MM.1S (cell line): ENCODE measurements around the gene NPTX1.

Experiments used
- DNase-seq: peaks from one replicate; pipeline ENCODE4 v3.0.0-alpha.2; 2015
- H2AFZ ChIP-seq: fragments of 300-600 bp; sonication (generic); 2 replicates; pipeline ENCODE4 v1.6.0; 2016; ENCODE audit warnings: antibody characterized with exemption, low read length
- H3F3A ChIP-seq: fragments of 300-600 bp; sonication (generic); 2 replicates; pipeline ENCODE4 v1.6.1; 2016; ENCODE audit warnings: mild to moderate bottlenecking, antibody characterized with exemption, low read length, moderate library complexity, mixed read lengths; ENCODE audit not compliant: insufficient read depth
- H3K27ac ChIP-seq: fragments of 300-600 bp; sonication (generic); 2 replicates; pipeline ENCODE4 v1.5.1; 2016; ENCODE audit warnings: mild to moderate bottlenecking, low read length
- H3K27me3 ChIP-seq: fragments of 300-600 bp; sonication (generic); replicated peaks from 2 replicates; pipeline ENCODE4 v1.6.0; 2016; ENCODE audit warnings: low read length; ENCODE audit not compliant: insufficient read depth
- H3K36me3 ChIP-seq: fragments of 300-600 bp; sonication (generic); replicated peaks from 2 replicates; pipeline ENCODE4 v1.6.1; 2016; ENCODE audit warnings: mild to moderate bottlenecking, low read length, mixed read lengths; ENCODE audit not compliant: insufficient read depth
- H3K4me1 ChIP-seq: fragments of 300-600 bp; sonication (generic); 2 replicates; pipeline ENCODE4 v1.6.1; 2016; ENCODE audit warnings: low read length, mixed read lengths
- H3K4me2 ChIP-seq: fragments of 300-600 bp; sonication (generic); 2 replicates; pipeline ENCODE4 v1.6.0; 2016; ENCODE audit warnings: low read depth, low read length
- H3K4me3 ChIP-seq: fragments of 300-600 bp; sonication (generic); 2 replicates; pipeline ENCODE4 v1.5.1; 2016; ENCODE audit warnings: low read length, mixed read lengths
- H3K79me2 ChIP-seq: fragments of 300-600 bp; sonication (generic); 2 replicates; pipeline ENCODE4 v1.6.1; 2016; ENCODE audit warnings: mixed run types, low read length, mixed read lengths
- H3K9ac ChIP-seq: fragments of 300-600 bp; sonication (generic); 2 replicates; pipeline ENCODE4 v1.6.1; 2016; ENCODE audit warnings: low read length, mixed read lengths
- H3K9me2 ChIP-seq: fragments of 300-600 bp; sonication (generic); replicated peaks from 2 replicates; pipeline ENCODE4 v1.6.1; 2016; ENCODE audit warnings: mild to moderate bottlenecking, low read length, mixed read lengths; ENCODE audit not compliant: insufficient read depth
- H3K9me3 ChIP-seq: fragments of 300-600 bp; sonication (generic); replicated peaks from 2 replicates; pipeline ENCODE4 v1.6.1; 2016; ENCODE audit warnings: mild to moderate bottlenecking, low read length, mixed read lengths; ENCODE audit not compliant: insufficient read depth
- H4K20me1 ChIP-seq: fragments of 300-600 bp; sonication (generic); 2 replicates; pipeline ENCODE4 v1.6.1; 2016; ENCODE audit warnings: mild to moderate bottlenecking, low read length, moderate library complexity, mixed read lengths; ENCODE audit not compliant: insufficient read depth
- EZH2 ChIP-seq: fragments of 300-600 bp; sonication (generic); optimal IDR thresholded peaks from 2 replicates; pipeline ENCODE3; 2017; ENCODE audit warnings: low read depth, mild to moderate bottlenecking, antibody characterized with exemption, low read length, mixed read lengths
- EZH2phosphoT487 ChIP-seq: fragments of 300-600 bp; sonication (generic); IDR thresholded peaks from 2 replicates; pipeline ENCODE4 v1.6.1; 2018; ENCODE audit warnings: antibody characterized with exemption, low read length
- TF ChIP-seq, protein P1 (sequence below): fragments of 300-600 bp; sonication (generic); IDR thresholded peaks from 2 replicates; pipeline ENCODE4 v1.5.1; 2016; ENCODE audit warnings: antibody characterized with exemption, low read length, mixed read lengths

Gene NPTX1

DNA sequence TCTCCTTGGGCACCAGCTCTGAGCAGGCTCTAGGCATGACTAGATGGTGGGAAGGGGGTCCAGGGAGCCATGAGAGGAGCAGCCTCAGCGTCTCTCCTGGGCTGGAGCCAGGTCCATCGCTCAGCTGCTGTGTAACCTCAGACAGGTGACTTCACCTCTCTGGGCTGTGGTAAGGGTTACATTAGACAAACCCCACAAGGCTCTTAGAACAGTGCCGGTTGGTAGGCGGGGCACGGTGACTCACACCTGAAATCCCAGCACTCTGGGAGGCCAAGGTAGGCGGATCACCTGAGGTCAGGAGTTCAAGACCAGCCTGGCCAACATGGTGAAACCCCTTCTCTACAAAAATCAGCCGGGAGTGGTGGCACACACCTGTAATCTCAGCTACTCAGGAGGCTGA is 18.1 kb upstream of the NPTX1 start:
- Histone ChIP-seq H3K36me3 (no peaks in the 10 kb centered on the region), H3K4me2 (no peak overlapping the region), H3K9ac (no peak overlapping the region), H3K27ac (no peak overlapping the region), H3K9me2 (no peaks in the 10 kb centered on the region), H3K27me3 (peaks cover 78% of the 10 kb centered on the region), H3K79me2 (no peaks in the 10 kb centered on the region), H4K20me1 (no peaks in the 10 kb centered on the region), H3K9me3 (no peaks in the 10 kb centered on the region), H2AFZ (no peak overlapping the region), H3K4me1 (no peaks in the 10 kb centered on the region), H3F3A (no peaks in the 10 kb centered on the region), H3K4me3 (no peak overlapping the region)
- TF ChIP-seq EZH2 (no peak), EZH2phosphoT487 (no peak)
- TF ChIP-seq, protein P1, sequence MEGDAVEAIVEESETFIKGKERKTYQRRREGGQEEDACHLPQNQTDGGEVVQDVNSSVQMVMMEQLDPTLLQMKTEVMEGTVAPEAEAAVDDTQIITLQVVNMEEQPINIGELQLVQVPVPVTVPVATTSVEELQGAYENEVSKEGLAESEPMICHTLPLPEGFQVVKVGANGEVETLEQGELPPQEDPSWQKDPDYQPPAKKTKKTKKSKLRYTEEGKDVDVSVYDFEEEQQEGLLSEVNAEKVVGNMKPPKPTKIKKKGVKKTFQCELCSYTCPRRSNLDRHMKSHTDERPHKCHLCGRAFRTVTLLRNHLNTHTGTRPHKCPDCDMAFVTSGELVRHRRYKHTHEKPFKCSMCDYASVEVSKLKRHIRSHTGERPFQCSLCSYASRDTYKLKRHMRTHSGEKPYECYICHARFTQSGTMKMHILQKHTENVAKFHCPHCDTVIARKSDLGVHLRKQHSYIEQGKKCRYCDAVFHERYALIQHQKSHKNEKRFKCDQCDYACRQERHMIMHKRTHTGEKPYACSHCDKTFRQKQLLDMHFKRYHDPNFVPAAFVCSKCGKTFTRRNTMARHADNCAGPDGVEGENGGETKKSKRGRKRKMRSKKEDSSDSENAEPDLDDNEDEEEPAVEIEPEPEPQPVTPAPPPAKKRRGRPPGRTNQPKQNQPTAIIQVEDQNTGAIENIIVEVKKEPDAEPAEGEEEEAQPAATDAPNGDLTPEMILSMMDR: no peak
- DNase-seq: no peak

DNA sequence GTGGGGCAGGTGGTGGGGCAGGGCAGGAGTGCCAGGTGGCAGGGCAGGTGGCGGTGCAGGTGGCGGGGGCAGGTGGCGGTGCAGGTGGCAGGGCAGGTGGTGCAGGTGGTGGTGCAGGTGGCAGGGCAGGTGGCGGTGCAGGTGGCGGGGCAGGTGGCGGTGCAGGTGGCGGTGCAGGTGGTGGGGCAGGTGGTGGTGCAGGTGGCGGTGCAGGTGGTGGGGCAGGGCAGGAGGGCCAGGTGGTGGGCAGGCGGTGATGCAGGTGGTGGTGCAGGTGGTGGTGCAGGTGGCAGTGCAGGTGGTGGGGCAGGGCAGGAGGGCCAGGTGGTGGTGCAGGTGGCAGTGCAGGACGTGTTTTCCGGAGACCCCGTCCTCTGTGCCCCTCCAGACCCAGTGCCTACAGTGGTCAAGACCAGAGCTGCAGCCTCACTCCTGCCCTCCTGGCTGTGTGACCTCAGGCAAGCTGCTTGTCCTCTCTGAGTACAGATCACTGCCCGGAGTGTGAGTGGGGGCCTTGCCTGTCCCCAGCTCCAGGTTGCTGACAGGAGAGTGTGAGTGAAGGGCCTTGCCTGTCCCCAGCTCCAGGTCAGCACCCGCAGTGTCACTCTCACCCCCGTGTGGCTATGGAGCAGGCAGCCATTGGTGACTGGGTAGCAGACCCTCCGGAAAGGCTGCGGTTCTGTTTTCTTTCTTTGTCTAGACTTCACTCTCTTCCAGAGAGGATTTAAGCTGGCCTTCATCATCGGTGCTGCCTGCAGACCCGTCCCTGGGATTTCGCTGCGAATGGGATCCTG is 16.1 kb upstream of the NPTX1 start:
- Histone ChIP-seq H2AFZ (no peak overlapping the region), H3F3A (no peaks in the 10 kb centered on the region), H3K9me3 (no peaks in the 10 kb centered on the region), H3K9me2 (no peaks in the 10 kb centered on the region), H3K27ac (no peak overlapping the region), H3K4me3 (no peak overlapping the region), H3K79me2 (no peaks in the 10 kb centered on the region), H3K9ac (no peak overlapping the region), H4K20me1 (no peaks in the 10 kb centered on the region), H3K27me3 (peaks cover 59% of the 10 kb centered on the region), H3K36me3 (no peaks in the 10 kb centered on the region), H3K4me1 (no peaks in the 10 kb centered on the region), H3K4me2 (no peak overlapping the region)
- no peak for TF ChIP-seq EZH2
- DNase-seq: no peak

DNA sequence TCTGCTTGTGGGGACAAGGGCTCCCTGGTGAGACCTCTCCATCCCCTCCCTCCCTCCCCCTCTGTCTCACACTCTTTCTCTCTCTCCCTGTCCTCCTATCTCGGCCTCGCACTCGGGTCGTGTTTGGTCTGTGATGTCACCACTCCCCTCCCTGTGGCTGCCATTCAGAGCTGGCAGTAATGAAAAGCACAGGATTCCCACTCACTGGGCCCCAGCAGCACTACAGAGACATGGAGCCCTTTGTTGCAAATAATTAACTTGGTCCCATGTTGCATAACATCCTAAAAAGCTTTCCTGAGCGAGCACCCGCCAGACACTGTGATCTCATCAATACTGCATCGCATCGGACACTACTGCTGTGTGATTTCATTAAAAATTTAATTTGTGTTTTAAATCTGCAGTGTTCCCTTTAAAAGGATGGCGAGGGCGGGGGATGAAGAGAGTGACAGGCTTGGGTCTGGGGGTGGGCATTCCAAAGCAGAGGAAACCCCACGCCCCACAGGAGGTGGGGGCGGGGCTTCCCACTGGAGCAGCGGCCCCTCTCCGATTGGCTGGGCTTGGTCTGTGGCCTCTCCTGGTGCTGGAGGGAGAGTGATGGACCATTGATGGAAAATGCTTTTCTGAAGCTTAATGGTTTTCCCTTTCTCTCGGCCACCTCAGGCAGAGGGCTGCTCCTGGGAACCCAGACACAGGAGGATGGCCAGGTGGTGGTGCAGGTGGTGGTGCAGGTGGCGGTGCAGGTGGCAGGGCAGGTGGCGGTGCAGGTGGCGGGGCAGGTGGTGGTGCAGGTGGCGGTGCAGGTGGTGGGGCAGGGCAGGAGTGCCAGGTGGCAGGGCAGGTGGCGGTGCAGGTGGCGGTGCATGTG is 15.3 kb upstream of the NPTX1 start:
- DNase-seq: no peak
- no peak for TF ChIP-seq EZH2
- Histone ChIP-seq H3K9me3 (no peaks in the 10 kb centered on the region), H4K20me1 (no peaks in the 10 kb centered on the region), H3K27ac (no peak overlapping the region), H3K9ac (no peak overlapping the region), H3K79me2 (no peaks in the 10 kb centered on the region), H3K4me1 (no peaks in the 10 kb centered on the region), H3K36me3 (no peaks in the 10 kb centered on the region), H3K4me2 (no peak overlapping the region), H3K27me3 (peaks cover 61% of the 10 kb centered on the region), H3F3A (no peaks in the 10 kb centered on the region), H3K4me3 (no peak overlapping the region), H3K9me2 (no peaks in the 10 kb centered on the region), H2AFZ (no peak overlapping the region)

DNA sequence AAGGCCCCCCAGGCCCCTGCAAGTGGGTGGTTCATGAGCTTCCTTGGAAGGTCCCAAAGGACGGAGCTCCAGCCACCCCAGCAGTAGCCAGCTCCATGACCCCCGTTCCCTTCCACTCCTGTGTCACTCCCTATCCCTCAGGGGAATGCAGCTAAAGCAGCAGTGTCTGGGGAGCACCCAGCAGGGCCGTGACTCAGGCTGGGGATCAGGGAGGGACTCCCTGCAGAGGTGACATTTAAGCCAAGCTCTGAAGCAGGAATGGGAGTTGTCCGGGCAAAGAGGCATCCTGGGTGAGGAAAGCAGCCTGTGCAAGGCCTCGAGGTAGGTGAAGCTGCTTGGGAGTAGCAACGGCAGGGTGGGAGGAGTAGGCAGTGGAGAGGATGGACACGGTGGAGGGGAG is 11.1 kb upstream of the NPTX1 start:
- H3K4me2 ChIP-seq: no peak overlapping the region
- no peaks in the 10 kb centered on the region for H3K36me3 ChIP-seq
- no peaks in the 10 kb centered on the region for H3F3A ChIP-seq
- H2AFZ ChIP-seq: no peak overlapping the region
- DNase-seq: no peak
- H3K9me2 ChIP-seq: no peaks in the 10 kb centered on the region
- H3K27me3 ChIP-seq: peaks cover 63% of the 10 kb centered on the region
- no peaks in the 10 kb centered on the region for H3K9me3 ChIP-seq
- H3K4me3 ChIP-seq: no peak overlapping the region
- H3K27ac ChIP-seq: no peak overlapping the region
- TF ChIP-seq EZH2: no peak
- TF ChIP-seq, protein P1: no peak
- TF ChIP-seq EZH2phosphoT487: no peak
- H3K79me2 ChIP-seq: no peaks in the 10 kb centered on the region
- H3K4me1 ChIP-seq: no peaks in the 10 kb centered on the region
- H4K20me1 ChIP-seq: no peaks in the 10 kb centered on the region
- H3K9ac ChIP-seq: no peak overlapping the region
